NCI-H1694 treated with DMSO at 0.1 percent for 48 hours (cell line): ENCODE data around the gene POU2F1.
A peak's percentile ranks its signal among the peaks of the same experiment; 100 is the strongest.
"Not testable (repeated sequence)": the region's sequence is repeated elsewhere in the genome, so short reads cannot be mapped to it uniquely, and the experiment has no call there.

Source experiments
- DNase-seq: peaks from one replicate; lab custom pipeline; 2025; lab: John Stamatoyannopoulos, UW

Gene POU2F1

GRCh38 chr1:167205306-167206050 lies 15.2 kb upstream of the POU2F1 start:
- DNase-seq: not testable (repeated sequence)

DNA sequence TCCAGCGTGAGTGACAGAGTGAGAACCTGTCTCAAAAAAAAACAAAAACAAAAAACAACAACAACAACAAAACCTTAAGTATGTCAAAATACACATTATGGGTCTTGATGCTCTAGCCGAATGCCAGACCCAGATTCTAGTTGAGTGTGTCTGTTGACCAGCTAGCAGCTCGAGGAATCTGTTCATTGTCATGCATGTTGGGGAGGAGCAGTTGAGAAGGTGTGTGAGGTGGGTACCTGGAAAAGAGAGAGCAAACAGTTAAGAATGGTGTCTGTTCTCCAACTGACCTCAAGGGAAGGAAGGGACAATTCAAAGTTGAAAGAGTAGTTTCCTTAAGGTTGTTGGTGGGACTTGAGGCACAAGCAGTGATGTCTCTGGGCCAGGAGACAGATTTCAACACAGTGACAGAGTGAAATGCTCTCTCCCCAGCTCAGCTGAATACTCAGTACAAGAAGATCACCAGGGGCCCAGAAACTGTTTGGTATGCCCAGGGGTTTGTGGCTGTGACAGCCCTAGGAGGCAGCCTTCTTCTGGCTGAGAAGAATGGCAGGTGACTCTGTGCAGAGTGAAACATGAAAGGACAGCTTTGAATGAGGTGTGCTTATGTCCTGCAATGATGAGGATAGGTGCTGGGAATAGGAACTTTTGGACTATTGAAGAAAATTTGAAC lies 14.4 kb upstream of the POU2F1 start:
- DNase-seq: no peak

DNA sequence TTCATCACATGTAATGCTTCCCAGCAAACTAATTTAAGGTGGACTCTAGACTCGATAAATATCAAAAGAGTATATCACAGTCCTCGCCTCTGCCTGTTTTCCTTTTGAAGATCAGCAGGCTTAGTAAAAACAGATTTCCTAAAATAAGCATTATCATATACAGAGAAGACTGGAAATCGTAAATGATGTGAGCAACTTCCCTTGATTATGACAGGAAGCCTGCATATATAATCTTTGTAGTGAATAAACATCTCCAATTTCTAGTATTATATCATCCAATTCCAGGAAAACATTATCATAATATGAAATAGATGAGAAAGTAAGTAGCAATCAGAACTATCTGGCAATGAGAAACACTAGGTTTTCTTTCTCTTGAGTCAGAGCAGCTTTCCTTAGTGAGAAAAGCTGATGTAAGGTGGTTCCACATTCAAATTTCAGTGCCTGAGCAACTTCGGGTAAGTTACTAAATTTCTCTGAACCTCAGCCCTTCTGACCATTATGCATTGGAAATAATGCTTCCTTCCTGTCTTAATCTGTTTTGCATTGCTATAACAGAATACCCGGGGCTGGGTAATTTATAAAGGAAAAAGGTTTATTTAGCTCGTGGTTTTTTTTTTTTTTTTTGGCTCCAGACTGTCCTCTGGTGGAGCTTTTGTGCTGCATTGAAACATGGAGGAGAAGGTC lies 12.6 kb upstream of the POU2F1 start:
- no peak for DNase-seq

- no peak for DNase-seq
Observed at GRCh38 chr1:167208624-167208976, 12.1 kb upstream of the POU2F1 start.

DNA sequence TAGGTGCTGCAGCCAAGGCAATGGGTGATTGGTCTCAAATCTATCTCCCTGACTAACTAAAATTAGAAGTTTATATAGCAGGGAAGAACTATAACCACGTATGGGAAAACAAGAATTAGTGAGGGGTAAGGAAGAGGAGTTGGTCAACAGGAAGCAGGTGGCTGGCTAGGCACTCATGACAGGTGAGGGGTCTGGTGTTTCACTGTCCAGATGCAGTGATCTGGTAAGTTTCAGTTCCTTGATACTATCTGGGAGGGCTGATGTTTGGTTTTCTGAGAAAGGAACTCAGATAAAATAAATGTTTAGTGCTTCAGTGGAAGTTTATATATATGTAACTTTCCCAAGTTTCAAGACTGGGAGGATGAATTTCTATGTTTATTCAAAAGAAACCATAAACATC lies 11.6 kb upstream of the POU2F1 start:
- no peak for DNase-seq

GRCh38 chr1:167210966-167211674 lies 9.6 kb upstream of the POU2F1 start:
- no peak for DNase-seq

DNA sequence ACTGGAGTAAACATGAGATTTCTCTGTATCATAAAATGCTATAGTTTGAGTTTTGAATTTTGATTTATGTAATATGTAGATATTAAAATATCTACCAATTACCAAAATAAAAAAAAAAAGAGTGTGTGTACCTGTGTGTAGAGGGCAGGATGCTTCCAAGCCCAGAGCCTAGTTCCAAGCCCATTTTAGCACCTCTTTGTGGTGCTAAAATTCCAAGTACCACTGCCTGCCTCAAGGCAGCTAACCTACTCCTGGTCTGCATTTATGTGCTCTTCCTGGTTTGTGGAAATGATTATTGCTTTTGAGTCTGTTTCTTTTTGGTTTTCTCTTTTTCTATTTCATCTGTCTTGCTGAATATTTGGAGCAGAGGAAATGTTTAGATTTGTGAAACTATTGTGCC lies 8.7 kb upstream of the POU2F1 start:
- no peak for DNase-seq

DNA sequence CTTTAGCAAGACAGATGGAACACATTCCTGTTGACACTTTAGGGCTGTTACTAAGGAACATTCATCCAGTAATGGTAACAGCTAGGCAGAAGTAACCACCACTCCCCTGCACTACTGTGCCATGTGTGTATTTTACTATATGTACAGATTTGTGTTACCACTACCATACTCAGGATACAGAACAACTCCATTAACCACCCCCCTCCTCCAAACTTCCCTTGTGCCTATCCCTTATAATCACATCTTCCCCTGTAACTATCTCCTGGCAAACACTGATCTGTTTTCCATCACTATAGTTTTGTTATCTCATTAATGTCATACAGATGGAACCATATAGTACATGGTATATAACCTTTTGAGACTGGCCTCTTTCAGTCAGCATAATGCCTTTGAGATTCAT lies 3.9 kb upstream of the POU2F1 start:
- DNase-seq: no peak

DNA sequence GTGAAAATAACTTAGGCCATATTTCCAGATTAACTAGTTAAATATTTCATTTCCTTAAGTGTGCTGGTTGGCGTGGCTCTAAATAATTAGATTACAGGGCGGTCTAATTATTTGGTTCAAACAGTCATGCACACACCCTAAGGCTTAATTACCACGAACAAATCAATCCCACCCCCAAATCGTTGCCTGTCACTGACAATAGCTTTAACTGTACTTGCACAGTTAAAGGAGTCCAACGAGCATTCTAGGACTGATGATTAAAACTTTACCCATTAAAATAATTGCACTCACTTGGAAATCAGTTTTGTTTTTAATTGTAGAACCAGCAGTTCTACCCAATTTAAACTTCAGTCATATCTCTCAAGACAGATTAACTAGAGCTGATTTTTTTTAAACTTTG lies 1.5 kb upstream of the POU2F1 start:
- no peak for DNase-seq

GRCh38 chr1:167219646-167220536 lies 795 bp upstream of the POU2F1 start:
- peak; percentile 92 for DNase-seq

DNA sequence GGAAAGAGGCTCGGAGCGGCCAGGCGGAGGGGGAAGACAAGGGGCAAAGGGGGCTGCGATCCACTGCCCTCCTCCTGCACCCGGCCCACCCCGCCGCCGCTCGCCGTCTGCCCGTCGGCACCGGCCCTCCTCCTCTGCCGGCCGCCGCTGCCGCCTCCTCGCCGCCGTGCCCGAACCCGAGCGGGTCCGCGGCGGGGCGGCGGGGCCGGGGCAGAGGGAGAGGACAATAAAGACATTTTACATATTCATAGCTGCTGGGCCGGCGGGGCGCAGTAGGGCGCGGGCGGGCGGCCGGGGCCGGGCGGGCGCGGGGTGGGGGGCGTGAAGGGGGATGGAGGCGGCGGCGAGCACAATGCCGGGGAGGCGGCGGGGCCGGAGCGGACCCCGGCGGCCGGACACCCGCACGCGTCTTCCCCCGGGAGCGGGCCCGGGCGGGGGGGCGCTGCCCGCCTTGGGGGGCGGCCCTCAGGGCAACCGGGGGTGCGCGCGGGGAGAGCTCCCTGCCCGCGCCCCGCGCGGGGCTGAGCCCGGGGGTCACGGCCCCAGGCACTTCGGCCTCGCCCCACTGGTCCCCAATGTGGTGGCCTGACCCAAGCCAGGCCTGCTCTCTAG lies 546 bp downstream of the POU2F1 start:
- no peak for DNase-seq

GRCh38 chr1:167221738-167222610 lies 1.3 kb downstream of the POU2F1 start:
- DNase-seq: peak; percentile 55

- no peak for DNase-seq
Observed at GRCh38 chr1:167223144-167224103, 2.7 kb downstream of the POU2F1 start.

GRCh38 chr1:167224734-167225235 lies 4.1 kb downstream of the POU2F1 start:
- DNase-seq: not testable (repeated sequence)

GRCh38 chr1:167225920-167226319 lies 5.2 kb downstream of the POU2F1 start:
- no peak for DNase-seq

GRCh38 chr1:167227934-167228378 lies 7.3 kb downstream of the POU2F1 start:
- DNase-seq: no peak

DNA sequence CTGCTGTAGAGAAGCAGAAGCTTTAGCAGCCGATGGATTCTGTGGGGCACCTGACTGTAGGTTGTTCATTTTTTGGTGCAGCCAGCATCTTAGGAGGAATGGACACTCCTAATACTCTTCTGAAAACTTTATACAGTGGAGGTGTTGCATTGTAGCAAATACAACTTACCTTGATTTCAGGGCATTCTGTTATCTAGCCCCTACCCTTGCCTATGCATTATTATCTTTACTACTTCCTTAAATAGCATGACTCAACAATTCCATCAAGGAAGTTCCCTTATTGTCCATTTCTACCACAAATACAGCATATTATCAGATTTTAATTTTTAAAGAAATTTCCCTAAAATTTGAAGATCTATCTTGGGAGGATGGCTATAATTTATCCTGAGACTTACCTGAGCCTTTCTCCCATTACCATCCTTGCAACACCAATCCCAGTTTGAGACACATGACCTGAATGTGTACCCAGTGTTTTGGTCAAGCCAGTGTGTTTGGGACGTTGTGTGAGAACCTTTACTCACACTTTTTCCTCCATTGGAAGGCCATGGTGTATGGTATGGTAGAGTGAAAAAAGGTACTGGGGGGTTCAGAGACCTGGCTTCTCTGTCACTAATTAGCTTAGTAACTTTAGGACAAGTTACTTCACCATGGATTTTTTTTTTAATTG lies 9.2 kb downstream of the POU2F1 start:
- no peak for DNase-seq

GRCh38 chr1:167230437-167230836 lies 9.8 kb downstream of the POU2F1 start:
- no peak for DNase-seq
